HG02938 (cell line): Measurements from ENCODE around the gene IL20.

Source experiments
- ATAC-seq: cut with Tn5 transposase; IDR thresholded peaks from one replicate; pipeline ENCODE4 v1.9.1; 2021; ENCODE audit warnings: mild to moderate bottlenecking, moderate library complexity; ENCODE audit not compliant: unreplicated experiment

The IL20 gene

DNA sequence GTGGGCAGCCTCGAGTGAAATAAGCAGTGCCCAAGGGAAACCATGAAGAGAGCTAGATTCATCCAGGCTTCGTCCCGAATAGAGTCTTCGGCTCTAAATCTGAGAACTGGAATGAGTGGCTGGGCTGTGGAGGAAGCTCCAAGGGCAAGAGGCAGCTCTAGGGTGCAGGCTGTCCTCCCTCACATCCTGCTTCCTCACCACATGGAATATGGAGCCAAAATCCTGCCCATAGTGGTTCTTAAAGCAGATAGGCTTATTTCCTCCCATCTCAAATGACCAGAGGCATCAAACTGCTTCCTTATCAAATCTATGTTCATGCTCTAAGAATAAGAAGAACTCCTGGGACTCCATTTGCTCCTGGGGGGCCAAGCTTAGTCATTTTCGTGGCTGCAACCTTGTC is 34.3 kb downstream of the IL20 start:
- no peak for ATAC-seq

DNA sequence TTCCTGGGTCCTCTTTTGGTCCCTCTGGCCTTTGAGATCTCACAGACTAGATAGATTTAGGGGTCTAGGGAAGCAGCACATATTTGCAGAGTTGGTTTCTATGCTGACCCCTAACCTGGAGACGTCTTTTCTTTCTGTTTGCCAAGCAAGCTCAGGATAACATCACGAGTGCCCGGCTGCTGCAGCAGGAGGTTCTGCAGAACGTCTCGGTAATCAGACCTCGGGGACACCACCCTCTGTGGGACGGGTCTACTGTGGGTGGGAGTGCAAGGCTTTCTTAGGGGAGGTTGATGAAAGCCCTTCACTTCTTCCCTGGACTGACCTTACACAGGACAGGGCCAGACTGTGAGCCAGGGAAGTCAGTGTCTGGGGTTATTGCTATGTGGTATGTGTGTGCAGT is 34.7 kb downstream of the IL20 start:
- no peak for ATAC-seq

DNA sequence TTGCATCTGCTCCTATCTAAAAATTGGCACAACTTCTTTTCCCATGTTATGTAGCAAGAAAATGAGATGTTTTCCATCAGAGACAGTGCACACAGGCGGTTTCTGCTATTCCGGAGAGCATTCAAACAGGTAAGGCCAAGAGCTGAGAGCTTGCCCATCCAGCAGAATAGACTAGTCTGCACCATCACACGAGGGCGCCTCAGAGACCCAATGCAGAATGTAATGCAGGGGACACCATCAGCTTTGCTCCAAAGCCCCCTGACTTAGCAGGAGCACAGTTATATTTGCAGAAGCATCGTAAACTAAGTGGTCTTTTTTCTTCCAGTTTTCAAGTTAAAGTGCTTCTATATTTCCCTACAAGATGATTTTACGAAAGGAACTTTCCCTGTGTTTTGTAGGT is 36.5 kb downstream of the IL20 start:
- ATAC-seq, result no peak

DNA sequence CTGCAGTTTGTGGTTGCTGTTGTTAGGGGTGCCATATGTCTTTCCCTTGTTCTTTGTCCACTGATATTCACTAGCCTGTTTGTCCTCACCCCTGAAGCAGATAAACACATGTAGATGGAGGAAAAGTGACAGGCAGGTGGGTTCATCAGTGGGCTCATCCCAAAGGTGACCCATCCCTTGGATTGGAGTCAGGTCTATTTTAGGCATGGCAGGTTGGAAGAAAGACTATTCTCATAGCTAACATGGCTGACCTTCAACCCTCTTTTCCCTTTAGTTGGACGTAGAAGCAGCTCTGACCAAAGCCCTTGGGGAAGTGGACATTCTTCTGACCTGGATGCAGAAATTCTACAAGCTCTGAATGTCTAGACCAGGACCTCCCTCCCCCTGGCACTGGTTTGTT is 37.3 kb downstream of the IL20 start:
- no peak for ATAC-seq

DNA sequence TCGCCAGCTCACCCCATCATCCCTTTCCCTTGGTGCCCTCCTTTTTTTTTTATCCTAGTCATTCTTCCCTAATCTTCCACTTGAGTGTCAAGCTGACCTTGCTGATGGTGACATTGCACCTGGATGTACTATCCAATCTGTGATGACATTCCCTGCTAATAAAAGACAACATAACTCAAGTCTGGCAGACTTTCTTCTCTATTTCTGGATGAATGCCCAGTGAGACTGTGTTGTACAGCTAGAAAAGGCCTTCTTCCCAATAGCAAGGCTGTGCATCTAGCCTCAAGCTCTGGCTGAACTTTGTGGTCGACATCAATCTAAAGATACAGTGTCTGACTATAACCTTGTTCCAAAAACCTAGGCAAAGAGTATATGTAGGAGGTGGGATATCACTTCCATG is 38.3 kb downstream of the IL20 start:
- no peak for ATAC-seq

DNA sequence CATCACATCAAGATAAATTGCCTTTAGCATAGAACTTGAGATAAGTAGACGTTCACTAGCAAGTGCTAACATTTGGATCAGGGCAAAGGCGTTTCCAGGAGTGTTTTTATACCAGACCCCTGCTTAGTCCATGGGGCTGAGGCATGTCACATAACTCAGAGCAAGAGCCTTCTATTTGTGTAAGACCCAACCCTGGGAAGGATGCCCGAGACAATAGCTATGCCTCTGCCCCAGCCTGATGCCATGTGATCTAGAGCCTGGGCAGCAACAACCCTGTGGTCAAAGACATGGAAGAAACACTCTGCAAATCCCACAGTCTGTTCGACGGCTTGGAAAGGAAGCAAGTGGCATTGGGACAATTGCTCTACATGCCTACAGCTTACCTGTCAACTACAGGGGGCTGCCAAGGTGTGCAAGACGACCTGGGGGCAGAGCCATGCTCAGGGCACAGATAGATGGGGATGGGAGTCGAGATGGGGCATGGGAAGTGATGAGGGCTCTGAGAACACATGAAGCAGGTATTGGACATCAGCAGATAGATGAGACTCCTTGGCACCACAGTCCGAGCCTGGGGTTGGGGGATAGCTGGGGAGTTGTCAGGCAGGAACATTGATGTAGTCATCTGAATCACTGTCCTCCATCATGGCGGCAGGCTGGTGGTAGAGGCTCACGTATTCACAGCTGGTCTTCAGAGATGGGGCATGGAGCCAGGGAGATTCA is 39.2 kb downstream of the IL20 start:
- no peak for ATAC-seq

DNA sequence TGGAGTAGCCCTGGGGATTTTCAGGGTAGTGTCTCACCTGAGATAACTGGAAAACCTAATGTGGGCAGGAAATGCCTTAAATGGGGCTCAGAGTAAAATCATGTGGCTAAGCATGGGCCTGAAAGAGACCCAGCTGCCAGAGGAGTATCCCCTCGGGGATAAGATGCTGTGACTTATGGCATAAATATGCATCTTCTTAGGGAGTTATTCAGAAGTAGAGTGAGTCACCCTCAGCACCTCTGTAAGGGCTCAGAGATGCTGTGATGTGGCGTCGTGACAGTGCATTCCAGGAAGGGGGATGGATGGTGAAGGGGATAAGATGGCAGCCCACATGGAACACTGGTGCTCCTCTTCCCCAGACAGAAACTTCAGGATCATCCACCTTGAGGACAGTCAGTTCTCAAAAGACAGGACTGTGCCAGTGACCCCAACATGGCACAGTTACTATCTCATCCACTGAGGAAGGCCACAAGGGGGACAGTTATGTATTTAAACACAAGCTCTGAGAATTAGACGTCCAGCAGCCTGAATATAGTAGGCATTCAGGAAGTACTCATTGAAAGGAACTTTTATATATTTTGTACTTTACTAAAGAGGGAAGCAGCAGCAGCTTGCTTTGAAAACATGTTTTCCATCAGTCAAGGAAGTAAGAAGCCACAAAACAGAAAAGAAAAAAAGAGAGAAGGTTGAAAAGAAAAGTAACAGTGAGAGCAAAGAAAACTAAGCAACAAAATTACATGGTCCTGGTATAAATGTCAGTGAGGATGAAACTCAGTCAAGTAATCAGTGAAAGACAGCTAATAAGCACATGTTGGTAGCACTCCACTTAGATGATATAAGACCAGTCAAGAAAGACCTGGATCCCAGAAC is 40.1 kb downstream of the IL20 start:
- no peak for ATAC-seq

DNA sequence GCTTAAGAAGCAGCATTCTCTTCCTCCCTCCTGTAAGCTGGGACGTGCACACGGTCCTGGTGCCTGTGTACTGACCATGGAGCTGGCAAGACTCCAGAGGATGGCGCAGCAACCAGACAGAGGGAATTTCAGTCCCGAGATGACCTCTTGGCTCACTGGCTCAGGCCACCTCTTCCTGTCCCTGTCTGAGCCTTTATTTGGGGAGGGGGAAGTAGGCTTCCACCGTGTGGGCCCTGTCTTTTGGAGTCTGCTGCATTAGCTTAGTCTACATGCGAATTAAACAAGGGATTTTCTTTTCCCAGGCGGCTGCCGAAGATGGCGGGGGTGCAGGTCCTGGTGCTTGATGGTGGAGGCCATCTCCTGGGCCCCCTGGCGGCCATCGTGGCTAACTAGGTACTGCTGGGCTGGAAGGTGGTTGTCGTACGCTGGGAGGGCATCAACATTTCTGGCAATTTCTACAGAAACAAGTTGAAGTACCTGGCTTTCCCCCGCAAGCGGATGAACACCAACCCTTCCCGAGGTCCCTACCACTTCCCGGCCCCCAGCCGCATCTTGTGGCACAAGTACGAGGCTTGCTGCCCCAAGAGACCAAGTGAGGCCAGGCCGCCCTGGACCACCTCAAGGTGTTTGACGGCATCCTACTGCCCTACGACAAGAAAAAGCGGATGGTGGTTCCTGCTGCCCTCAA is 42.0 kb downstream of the IL20 start:
- no peak for ATAC-seq

DNA sequence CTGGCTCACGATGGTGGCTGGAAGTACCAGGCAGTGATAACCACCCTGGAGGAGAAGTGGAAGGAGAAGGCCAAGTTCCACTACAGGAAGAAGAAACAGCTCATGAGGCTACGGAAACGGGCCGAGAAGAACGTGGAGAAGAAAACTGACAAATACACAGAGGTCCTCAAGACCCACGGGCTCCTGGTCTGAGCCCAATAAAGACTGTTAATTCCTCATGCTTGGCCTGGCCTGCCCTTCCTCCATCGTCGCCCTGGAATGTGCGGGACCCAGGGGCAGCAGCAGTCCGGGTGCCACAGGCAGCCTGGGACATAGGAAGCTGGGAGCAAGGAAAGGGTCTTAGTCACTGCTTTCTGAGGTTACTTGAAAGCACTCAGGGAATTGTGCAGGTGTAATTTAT is 42.6 kb downstream of the IL20 start:
- ATAC-seq, result no peak

DNA sequence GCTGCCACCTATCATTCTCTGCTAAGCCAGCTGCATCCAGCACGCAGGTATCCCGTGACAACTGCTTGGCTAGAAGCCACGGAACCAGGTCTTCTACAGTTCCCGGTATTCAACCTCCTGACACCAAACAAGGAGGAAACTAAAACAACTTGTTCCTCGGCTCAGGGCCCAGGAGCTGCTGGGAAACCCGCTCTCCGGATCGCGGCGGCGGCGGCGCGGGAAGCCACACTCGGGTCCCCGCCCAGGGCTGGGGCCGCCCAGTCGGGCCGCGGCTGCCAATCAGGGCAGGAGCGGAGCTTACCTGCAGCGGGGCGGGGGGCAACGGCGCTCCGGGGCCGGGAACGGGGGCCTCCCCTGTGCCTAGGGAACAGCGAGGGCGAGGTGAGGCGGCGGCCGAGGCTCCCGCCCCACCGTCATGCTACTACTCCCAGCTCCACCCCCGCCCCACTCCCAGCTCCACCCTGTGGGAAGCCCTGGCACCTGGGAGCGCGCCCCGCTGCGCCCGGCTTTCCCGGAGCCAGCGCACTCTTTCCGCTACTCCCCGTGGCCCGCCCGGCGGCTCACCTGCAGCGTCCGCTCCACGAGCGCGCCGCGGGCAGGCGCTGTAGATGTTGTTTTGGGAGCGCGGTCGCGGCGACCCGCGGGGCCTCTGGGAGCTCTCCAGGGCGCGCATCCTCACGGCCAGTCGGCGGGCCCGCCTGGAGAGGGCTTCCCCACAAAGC is 43.9 kb downstream of the IL20 start:
- no peak for ATAC-seq

DNA sequence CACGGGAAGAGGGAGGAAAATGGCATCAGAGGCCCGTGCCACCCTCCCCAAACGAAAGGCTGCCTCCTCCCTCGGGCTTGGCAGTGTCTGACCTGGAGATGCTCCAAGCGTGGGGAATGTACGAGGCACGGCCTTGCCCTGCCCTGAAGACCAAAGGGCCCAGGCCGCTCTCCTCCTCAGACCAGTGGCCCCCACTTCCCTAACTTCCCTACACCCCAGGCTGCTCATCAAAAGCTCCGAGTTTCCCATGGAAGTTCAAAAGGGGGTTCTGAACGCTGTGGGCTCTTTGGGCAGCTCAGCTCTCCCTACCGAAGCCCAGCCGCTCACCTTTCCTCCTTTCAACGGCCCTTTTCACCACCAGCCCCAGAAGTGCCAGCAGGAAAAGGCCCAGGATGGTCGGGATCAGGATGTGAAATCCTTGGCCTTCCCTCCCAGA is 44.5 kb downstream of the IL20 start:
- ATAC-seq, result no peak

DNA sequence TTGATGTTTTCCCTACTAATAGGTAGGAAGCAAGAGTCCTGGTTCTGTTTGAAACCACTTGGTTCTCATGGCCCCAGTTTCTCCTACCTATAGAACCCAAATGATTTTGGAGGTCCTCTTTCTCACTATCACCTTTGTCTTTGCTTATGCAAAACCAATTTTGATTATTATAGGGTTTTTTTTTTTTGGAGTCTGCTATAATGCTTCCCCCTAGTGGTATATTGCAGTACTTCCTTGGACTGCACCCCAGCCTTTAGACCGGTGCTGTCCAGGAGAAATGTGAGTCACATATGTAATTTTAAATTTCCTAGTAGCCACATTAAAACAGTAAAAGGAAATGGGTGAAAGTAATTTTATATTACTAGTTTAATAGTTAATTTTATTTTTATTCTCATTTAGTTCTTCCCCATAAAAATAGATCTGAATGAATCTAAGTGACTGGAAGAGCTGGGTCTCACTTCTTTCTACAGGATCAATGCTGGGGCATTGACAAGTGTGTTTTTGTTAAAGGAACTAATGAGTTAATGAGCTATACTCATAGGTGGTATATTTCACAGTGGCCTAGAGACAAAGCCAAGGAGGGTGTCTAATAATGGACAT is 45.7 kb downstream of the IL20 start:
- ATAC-seq, result no peak

DNA sequence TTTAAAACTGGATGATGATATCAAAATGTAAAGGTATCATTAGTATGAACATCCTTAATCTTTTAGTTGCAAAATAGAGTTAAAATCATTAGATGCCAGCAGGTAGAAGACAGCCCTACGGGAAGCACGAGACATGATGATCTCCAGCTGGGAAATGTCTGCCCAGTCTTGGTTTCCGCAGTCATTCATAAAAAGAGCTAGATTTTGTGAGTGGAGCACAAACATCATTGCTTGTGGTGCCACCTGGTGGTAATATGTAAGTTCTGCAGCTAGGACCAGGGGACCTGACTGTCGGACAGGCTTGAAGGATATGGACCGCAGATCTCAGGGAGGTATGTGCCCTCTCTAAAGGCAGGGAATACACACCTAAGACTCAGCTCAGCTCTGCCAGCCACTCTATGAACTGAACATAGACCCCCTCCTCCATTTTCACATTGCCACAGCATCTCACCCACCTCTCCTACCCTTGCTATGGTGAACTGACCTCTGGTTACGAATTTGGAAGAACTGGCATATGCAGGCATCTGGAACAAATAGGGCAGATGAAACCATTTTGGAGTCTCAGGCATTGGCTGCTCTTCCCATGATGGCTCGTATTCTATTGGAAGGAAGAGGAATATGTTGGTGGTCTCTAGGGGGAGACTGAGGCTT is 47.1 kb downstream of the IL20 start:
- no peak for ATAC-seq

DNA sequence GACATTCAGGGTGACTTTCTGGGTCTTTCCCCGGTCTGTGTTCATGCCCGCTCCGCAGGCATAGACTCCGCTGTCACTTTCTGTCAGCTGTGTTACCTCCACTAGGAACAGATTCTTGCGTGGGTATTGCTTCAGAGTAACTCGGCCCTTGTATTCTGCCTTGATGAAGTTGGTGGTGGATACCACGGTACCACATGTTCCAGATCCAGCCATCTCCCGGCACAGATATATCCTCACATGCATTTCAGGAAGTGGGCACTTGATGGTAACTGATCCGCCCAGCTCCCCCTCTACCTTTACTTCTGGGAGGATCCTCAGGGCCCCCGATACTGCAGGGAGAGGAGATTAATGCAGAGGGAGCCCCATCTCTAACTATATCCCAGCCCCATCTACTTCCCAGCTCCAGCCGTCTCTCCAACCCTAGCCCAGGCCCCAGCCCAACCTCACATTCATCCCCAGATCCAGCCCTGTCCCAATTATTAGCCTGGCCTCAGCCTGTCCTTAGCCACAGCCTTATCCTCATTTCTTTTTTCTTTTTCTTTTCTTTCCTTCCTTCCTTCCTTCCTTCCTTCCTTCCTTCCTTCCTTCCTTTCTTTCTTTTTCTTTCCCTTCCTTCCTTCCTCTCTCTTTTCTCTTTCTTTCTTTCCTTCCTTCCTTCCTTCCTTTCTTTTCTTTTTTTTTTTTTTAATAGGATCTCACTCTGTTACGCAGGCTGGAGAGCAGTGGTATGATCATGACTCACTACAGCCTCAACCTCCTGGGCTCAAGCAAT is 48.5 kb downstream of the IL20 start:
- ATAC-seq, result no peak

DNA sequence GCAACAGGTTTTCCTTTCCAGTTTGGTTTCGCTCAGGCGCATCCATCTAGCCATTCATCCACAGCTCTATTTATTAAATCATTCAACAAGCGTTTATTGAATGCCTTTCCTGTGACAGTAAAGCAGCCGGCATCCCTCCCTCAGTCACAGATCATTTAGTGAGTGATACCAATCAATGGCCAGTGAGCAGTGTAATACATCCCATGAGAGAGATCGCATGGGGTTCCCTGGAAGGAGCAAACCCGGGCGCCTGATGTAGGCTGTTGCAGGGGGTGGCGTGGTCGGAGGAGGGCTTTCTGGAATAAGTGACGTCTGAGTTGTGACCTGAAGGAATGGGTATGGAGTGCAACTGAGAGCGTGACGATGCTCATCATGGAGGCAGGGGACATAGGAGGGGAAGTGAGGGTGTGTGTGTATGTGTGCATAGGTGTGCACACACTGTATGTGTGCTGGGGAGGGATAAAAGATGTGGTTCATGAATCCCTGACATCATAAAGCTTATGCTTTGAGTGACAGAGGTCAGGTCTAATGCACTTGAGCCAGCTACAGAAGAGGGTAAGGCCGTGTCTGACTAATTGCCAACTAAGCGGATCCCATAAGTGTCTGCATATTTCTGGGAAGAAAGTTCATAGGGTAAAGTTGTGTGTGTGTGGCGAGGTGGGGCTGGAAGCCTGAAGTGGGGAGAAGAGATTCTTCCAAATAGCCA is 49.8 kb downstream of the IL20 start:
- ATAC-seq, result no peak

DNA sequence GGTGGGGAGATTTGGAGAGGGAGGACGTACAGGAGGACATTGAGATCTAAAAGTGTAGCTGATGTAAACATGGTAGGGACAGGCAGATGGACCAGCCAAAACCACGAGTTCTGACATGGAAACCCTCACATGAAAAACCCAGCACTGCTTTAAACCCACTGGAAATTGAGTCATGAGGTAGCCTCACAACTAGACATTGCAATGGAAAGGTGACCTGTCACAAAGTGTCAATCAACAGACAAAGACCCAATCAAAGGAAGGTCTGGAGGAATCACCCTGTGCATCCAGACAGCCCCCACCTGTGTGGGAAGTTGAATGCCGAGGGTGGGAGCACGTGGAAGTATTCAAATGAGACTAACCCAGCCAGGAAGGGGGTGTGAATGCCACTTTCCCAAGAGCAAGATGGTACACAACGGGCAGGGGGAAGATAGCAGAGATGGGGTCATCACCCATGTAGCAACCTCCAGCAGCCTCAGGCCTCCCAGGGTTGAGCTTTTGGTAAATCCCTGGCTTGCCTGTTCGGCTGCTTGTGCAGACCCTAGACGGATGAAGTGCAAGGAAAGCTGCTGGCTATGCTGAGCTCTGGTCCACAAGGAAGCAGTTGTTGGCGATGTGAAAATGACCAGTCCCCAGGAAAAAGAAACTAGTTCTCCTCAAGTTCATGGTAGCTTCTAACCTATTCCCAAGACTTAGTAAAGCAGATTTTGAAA is 50.7 kb downstream of the IL20 start:
- ATAC-seq, result no peak

DNA sequence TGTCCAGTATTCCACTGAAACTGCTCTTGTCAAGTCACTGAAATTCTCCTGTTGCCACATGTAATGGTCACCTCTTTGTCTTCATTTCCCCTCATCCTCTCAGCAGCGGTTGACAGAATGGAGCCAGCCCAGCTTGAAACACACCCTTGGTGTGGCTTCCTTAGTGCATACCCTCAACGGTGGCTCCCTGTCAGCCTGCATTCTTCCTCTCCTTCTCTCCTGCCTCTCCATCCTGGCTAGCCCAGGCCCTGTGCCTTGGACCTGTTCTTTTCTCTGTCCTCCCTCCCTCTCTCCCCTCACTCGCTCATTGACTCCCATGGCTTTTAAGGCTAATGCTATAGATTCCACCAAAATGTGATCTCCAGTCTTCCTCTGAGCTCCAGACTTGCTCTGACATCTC is 52.7 kb downstream of the IL20 start:
- no peak for ATAC-seq
